Measurements from ENCODE around the gene ADAP1. TPM values are rescaled to one million over a fixed set of nuclear protein-coding genes. Genes with fewer than 3 reads are reported as not detected.

The ADAP1 gene
- total and polyA plus RNA-seq, 2 of the 8 experiments (the other 6 are each of a cell fraction or from before 2014, with no cell fraction given), result 5.8 to 6.1 TPM

DNA sequence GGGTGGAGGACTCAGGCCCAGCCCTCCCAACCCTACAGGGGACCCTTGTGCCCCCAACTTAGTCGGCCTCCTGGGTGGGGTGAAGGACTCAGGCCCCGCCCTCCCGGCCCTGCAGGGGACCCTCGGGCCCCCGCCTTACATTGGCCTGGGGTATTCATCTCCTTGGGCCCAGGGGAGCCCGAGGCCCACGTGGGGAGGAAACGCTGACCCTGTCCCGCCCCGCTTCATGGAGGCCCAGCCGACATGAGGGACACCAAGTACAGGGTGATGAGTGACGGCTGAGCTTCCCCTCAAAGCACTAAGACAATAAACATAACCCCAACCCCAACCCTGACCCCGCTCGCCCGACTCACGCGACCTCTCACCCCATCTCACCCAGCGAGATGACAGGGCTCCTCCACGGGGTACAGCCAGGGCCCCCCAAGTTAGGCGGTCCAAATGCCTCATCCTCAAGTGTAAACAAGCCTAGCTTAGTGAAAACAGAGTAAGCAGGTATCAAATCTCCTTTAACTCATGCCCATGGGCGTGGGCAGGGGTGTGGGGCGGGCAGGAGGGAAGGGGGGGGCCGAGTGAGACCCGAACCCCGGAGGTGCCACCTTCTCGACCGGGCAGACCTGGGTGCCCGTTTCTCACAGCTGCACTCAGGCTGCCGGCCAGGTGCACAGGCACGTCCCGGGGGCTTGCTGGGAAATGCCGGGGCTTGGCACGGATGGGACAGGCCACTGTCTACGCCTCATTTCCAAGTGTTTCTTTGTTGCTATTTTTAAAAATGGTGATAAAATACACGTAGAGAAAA lies 36.7 kb upstream of the ADAP1 start:
- Histone ChIP-seq H4K5ac (ENCODE audit: insufficient read length, low read depth, low read length) (no peak overlapping the region), H3K4me1 (replicated peaks in 1 of 4; ENCODE audit: control insufficient read depth in 3 of 4, insufficient read depth in 4 of 4, low read length in 3 of 4) (peaks cover 0 to 9% (median 5%) of the 10 kb centered on the region in 4 experiments; a peak in 5 of 7 replicates), H2BK120ac (replicated peaks; ENCODE audit: low read depth, low read length) (no peak overlapping the region), H3K79me1 (ENCODE audit: low read depth, low read length) (no peaks in the 10 kb centered on the region), H4K91ac (replicated peaks; ENCODE audit: insufficient read length, low read length) (no peak overlapping the region), H3K27ac (ENCODE audit: low read depth, low read length) (no peak overlapping the region), H2AK5ac (ENCODE audit: low read depth, low read length) (no peak overlapping the region), H4K8ac (ENCODE audit: extremely low read depth, insufficient read depth, low read length) (no peak overlapping the region), H3K56ac (replicated peaks; ENCODE audit: insufficient read length, low read depth, low read length) (no peak overlapping the region), H3K79me2 (ENCODE audit: control insufficient read depth in 1 of 2, insufficient read depth in 2 of 2, low read length in 2 of 2) (no peaks in the 10 kb centered on the region), H3K9me3 (ENCODE audit: insufficient read depth in 2 of 2, low read depth in 1 of 2, low read length in 1 of 2) (no peaks in the 10 kb centered on the region), H3K36me3 (ENCODE audit: control insufficient read depth in 2 of 4, insufficient read depth in 4 of 4, low read length in 3 of 4) (no peaks in the 10 kb centered on the region), H2BK5ac (ENCODE audit: low read depth, low read length) (no peak overlapping the region), H3K14ac (ENCODE audit: insufficient read length) (no peak overlapping the region), H3K23ac (ENCODE audit: insufficient read length) (no peak overlapping the region), H3K4me2 (ENCODE audit: insufficient read depth in 1 of 2, low read depth in 2 of 2, low read length in 2 of 2) (no peak overlapping the region), H2BK20ac (ENCODE audit: low read length) (no peak overlapping the region), H2AFZ (ENCODE audit: low read length) (no peak overlapping the region), H3K4me3 (ENCODE audit: extremely low read depth in 1 of 4, insufficient read depth in 2 of 4, low read depth in 3 of 4, low read length in 4 of 4) (no peak overlapping the region), H4K20me1 (replicated peaks in 1 of 2; ENCODE audit: control insufficient read depth in 1 of 2, insufficient read depth in 2 of 2, low read length in 2 of 2) (no peaks in the 10 kb centered on the region), H3K27me3 (replicated peaks in 1 of 4; ENCODE audit: control insufficient read depth in 3 of 4, extremely low read depth in 1 of 4, insufficient read depth in 3 of 4, low read length in 3 of 4) (no peaks in the 10 kb centered on the region), H2BK12ac (ENCODE audit: low read depth, low read length) (no peak overlapping the region), H3K4ac (replicated peaks; ENCODE audit: insufficient read length, low read depth, low read length) (no peak overlapping the region), H3K23me2 (ENCODE audit: low read depth, low read length) (no peaks in the 10 kb centered on the region), H2BK15ac (ENCODE audit: low read length) (no peak overlapping the region), H3K18ac (ENCODE audit: extremely low read depth, low read length) (no peak overlapping the region), H3K9ac (replicated peaks in 1 of 4; ENCODE audit: extremely low read depth in 1 of 4, low read depth in 3 of 4, low read length in 3 of 4) (no peak overlapping the region)
- CTCF ChIA-PET (ENCODE audit: partially characterized antibody), result interaction anchor here (0.8 to 10.0 kb wide), 11 partner anchors 13 to 441 kb away, joined by 3 to 143 read pairs (median 6); no protein-coding TSS in a partner anchor
- TF ChIP-seq GABPA (IDR thresholded peaks at IDR 0.05; ENCODE audit: borderline replicate concordance, insufficient read depth, low read length), result no peak
- no peak for TF ChIP-seq SIN3A (conservative IDR thresholded peaks at IDR 0.05 in 1 of 2, IDR thresholded peaks at IDR 0.05 in 1 of 2; ENCODE audit: low read depth in 1 of 2, low read length in 2 of 2)
- no peak for TF ChIP-seq MAFK (IDR thresholded peaks at IDR 0.05; ENCODE audit: low read depth, low read length)
- TF ChIP-seq CBX5 (IDR thresholded peaks at IDR 0.05; ENCODE audit: low read depth, low read length), result no peak
- TF ChIP-seq TEAD4 (IDR thresholded peaks at IDR 0.05; ENCODE audit: low read depth, low read length), result no peak
- FAIRE-seq (no peak), DNase-seq (ENCODE audit: low read depth in 1 of 2, low spot score in 2 of 2) (no peak)
- WGBS, 2 experiments (ENCODE audit: extremely low coverage in 1 of 2, insufficient coverage in 1 of 2, insufficient read length in 1 of 2, insufficient replicate concordance in 2 of 2, low coverage in 1 of 2, low lambda C conversion rate in 2 of 2, missing lambda C conversion rate in 1 of 2), result 93% methylated on average over 15 of the region's 35 CpGs; no CpG with 5 or more reads in 1 of the 2 experiments
- POLR2A ChIA-PET (ENCODE audit: partially characterized antibody), result interaction anchor here (1.4 to 2.5 kb wide), 2 partner anchors 16 to 70 kb away, joined by 3 to 8 read pairs; partner anchors contain the start of gene COX19
